HepG2 (cell line): ENCODE measurements around the gene ZKSCAN8. TPM values are rescaled to one million over a fixed set of nuclear protein-coding genes. Genes with fewer than 3 reads are reported as not detected.

Experiments used
- DMAP1 ChIP-seq: IDR thresholded peaks from 2 replicates; pipeline ENCODE4 v1.6.1; 2016
- GTF2F1 ChIP-seq: fragments of 150-350 bp; IDR thresholded peaks from 2 replicates; pipeline ENCODE4 v1.6.1; 2014; ENCODE audit warnings: low read length
- MEIS1 ChIP-seq: sonication (generic); formaldehyde crosslinking; IDR thresholded peaks from 2 replicates; pipeline ENCODE4 v1.9.0; 2021; ENCODE audit warnings: mild to moderate bottlenecking, missing genetic modification reagents, moderate library complexity, borderline replicate concordance
- NONO ChIP-seq, 2 experiments: fragments of 450-650 bp in 1 of 2; sonication (generic) in 1 of 2; formaldehyde crosslinking in 1 of 2; IDR thresholded peaks in 1 of 2; conservative IDR thresholded peaks in 1 of 2; 2 replicates each; pipeline versions ENCODE4 v1.6.1 to v1.8.0; 2017 to 2022; ENCODE audit warnings: mild to moderate bottlenecking in 1 of 2, missing genetic modification reagents in 1 of 2, moderate library complexity in 1 of 2
- SSRP1 ChIP-seq: IDR thresholded peaks from 2 replicates; pipeline ENCODE4 v1.6.1; 2016; ENCODE audit warnings: control low read depth
- TERF1 ChIP-seq: sonication (generic); formaldehyde crosslinking; IDR thresholded peaks from 2 replicates; pipeline ENCODE4 v1.8.0; 2022; ENCODE audit warnings: mild to moderate bottlenecking, missing genetic modification reagents, moderate library complexity
- ZFAT ChIP-seq: sonication (generic); formaldehyde crosslinking; conservative IDR thresholded peaks from 2 replicates; pipeline ENCODE4 v1.8.1; 2023; ENCODE audit warnings: missing genetic modification reagents, inconsistent platforms
- ZNF557 ChIP-seq: sonication (generic); formaldehyde crosslinking; IDR thresholded peaks from 2 replicates; pipeline ENCODE4 v1.4.0; 2020; ENCODE audit warnings: missing genetic modification reagents
- ZNF687 ChIP-seq: sonication (generic); formaldehyde crosslinking; IDR thresholded peaks from 2 replicates; pipeline ENCODE4 v1.5.1; 2020; ENCODE audit warnings: mild to moderate bottlenecking, missing genetic modification reagents, moderate library complexity
- ZNF709 ChIP-seq: sonication (generic); formaldehyde crosslinking; IDR thresholded peaks from 2 replicates; pipeline ENCODE4 v1.5.0; 2020; ENCODE audit warnings: mild to moderate bottlenecking, missing genetic modification reagents
- polyA plus RNA-seq, 8 experiments: library from polyadenylated mRNA; depleted of rRNA in 3 of 8; stranded (reverse) in 7 of 8; unstranded in 1 of 8; fragments of >200 nt; fragmentation: Illumina TruSeq in 4 of 8; extraction: Trizol in 4 of 8; gene quantifications; 2 replicates each; pipeline versions ENCODE4 v1.2.1 to v1.2.3, GENCODE V29; 2011 to 2016; ENCODE audit warnings: low read depth in 4 of 8, missing spikeins in 1 of 8, mixed read lengths in 1 of 8; ENCODE audit not compliant: insufficient read depth in 1 of 8
- total RNA-seq, 5 experiments: library from RNA; depleted of rRNA; stranded (reverse); fragments of >200 nt; fragmentation: Illumina TruSeq; extraction: Trizol; gene quantifications; 2 replicates each; pipeline ENCODE4 v1.2.3, GENCODE V29; 2016; ENCODE audit warnings: low read depth in 1 of 5
- TF ChIP-seq, protein P1 (sequence below): sonication (generic); formaldehyde crosslinking; IDR thresholded peaks from 2 replicates; pipeline ENCODE4 v1.8.0; 2022; ENCODE audit warnings: mild to moderate bottlenecking, missing genetic modification reagents
- TF ChIP-seq, protein P2 (sequence below): IDR thresholded peaks from 2 replicates; pipeline ENCODE4 v1.4.0; 2020; ENCODE audit warnings: mild to moderate bottlenecking, missing genetic modification reagents
- TF ChIP-seq, protein P3 (sequence below): sonication (generic); formaldehyde crosslinking; IDR thresholded peaks from 2 replicates; pipeline ENCODE4 v1.9.0; 2022; ENCODE audit warnings: missing genetic modification reagents, mild to moderate bottlenecking, borderline replicate concordance
- TF ChIP-seq, protein P4 (sequence below): fragments of 450-650 bp; IDR thresholded peaks from 2 replicates; pipeline ENCODE4 v1.6.1; 2017

ZKSCAN8 gene
- total and polyA plus RNA-seq, 2 of the 13 experiments (the other 11 are each of a cell fraction or from before 2014, with no cell fraction given), result 12.4 to 20.9 TPM

GRCh38 chr6:28104392-28105244 lies 37.1 kb upstream of the ZKSCAN8 start (continued):
- TF ChIP-seq ZNF687, result peak; percentile 98
- TF ChIP-seq ZNF557 (CRISPR knock-in tag), result peak; percentile 94
- TF ChIP-seq MEIS1 (CRISPR knock-in tag), result no peak
- no peak for TF ChIP-seq ZNF709 (CRISPR knock-in tag)
- no peak for TF ChIP-seq NONO (IDR thresholded peaks at IDR 0.05)
- TF ChIP-seq NONO (CRISPR knock-in tag; conservative IDR thresholded peaks at IDR 0.05), result peak; percentile 79; the same call in 1 of the 2 replicates
- TF ChIP-seq, protein P1, sequence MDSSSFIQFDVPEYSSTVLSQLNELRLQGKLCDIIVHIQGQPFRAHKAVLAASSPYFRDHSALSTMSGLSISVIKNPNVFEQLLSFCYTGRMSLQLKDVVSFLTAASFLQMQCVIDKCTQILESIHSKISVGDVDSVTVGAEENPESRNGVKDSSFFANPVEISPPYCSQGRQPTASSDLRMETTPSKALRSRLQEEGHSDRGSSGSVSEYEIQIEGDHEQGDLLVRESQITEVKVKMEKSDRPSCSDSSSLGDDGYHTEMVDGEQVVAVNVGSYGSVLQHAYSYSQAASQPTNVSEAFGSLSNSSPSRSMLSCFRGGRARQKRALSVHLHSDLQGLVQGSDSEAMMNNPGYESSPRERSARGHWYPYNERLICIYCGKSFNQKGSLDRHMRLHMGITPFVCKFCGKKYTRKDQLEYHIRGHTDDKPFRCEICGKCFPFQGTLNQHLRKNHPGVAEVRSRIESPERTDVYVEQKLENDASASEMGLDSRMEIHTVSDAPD (CRISPR knock-in tag), result no peak
- TF ChIP-seq, protein P2, sequence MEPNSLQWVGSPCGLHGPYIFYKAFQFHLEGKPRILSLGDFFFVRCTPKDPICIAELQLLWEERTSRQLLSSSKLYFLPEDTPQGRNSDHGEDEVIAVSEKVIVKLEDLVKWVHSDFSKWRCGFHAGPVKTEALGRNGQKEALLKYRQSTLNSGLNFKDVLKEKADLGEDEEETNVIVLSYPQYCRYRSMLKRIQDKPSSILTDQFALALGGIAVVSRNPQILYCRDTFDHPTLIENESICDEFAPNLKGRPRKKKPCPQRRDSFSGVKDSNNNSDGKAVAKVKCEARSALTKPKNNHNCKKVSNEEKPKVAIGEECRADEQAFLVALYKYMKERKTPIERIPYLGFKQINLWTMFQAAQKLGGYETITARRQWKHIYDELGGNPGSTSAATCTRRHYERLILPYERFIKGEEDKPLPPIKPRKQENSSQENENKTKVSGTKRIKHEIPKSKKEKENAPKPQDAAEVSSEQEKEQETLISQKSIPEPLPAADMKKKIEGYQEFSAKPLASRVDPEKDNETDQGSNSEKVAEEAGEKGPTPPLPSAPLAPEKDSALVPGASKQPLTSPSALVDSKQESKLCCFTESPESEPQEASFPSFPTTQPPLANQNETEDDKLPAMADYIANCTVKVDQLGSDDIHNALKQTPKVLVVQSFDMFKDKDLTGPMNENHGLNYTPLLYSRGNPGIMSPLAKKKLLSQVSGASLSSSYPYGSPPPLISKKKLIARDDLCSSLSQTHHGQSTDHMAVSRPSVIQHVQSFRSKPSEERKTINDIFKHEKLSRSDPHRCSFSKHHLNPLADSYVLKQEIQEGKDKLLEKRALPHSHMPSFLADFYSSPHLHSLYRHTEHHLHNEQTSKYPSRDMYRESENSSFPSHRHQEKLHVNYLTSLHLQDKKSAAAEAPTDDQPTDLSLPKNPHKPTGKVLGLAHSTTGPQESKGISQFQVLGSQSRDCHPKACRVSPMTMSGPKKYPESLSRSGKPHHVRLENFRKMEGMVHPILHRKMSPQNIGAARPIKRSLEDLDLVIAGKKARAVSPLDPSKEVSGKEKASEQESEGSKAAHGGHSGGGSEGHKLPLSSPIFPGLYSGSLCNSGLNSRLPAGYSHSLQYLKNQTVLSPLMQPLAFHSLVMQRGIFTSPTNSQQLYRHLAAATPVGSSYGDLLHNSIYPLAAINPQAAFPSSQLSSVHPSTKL (CRISPR knock-in tag), result peak; percentile 81
- TF ChIP-seq GTF2F1, result no peak
- TF ChIP-seq DMAP1 (CRISPR knock-in tag), result peak; percentile 89
- TF ChIP-seq, protein P3, sequence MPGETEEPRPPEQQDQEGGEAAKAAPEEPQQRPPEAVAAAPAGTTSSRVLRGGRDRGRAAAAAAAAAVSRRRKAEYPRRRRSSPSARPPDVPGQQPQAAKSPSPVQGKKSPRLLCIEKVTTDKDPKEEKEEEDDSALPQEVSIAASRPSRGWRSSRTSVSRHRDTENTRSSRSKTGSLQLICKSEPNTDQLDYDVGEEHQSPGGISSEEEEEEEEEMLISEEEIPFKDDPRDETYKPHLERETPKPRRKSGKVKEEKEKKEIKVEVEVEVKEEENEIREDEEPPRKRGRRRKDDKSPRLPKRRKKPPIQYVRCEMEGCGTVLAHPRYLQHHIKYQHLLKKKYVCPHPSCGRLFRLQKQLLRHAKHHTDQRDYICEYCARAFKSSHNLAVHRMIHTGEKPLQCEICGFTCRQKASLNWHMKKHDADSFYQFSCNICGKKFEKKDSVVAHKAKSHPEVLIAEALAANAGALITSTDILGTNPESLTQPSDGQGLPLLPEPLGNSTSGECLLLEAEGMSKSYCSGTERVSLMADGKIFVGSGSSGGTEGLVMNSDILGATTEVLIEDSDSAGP (CRISPR knock-in tag), result peak; percentile 96
- TF ChIP-seq SSRP1 (CRISPR knock-in tag), result peak; percentile 86; the same call in 1 of the 2 replicates
- TF ChIP-seq, protein P4, sequence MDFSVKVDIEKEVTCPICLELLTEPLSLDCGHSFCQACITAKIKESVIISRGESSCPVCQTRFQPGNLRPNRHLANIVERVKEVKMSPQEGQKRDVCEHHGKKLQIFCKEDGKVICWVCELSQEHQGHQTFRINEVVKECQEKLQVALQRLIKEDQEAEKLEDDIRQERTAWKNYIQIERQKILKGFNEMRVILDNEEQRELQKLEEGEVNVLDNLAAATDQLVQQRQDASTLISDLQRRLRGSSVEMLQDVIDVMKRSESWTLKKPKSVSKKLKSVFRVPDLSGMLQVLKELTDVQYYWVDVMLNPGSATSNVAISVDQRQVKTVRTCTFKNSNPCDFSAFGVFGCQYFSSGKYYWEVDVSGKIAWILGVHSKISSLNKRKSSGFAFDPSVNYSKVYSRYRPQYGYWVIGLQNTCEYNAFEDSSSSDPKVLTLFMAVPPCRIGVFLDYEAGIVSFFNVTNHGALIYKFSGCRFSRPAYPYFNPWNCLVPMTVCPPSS, result no peak
- TF ChIP-seq ZFAT (CRISPR knock-in tag), result no peak
- no peak for TF ChIP-seq TERF1 (CRISPR knock-in tag)
